DND-41 (cell line): Measurements from ENCODE around the gene PRR5L.

Experiments
- ATAC-seq: fragments of 200-7000 bp; cut with Tn5 transposase; 3 replicates; pipeline ENCODE4 v1.9.1; 2021; ENCODE audit warnings: low read depth; ENCODE audit not compliant: insufficient read depth
- DNase-seq: peaks from one replicate; pipeline ENCODE4 v3.0.0-alpha.2; 2020
- H2AFZ ChIP-seq: 2 replicates; pipeline ENCODE4 v1.6.0; 2012; ENCODE audit warnings: low read depth, low read length
- H3K27ac ChIP-seq: 2 replicates; pipeline ENCODE4 v1.5.1; 2012; ENCODE audit warnings: low read length, inconsistent platforms
- H3K27me3 ChIP-seq: fragments of 200-600 bp; sonication (generic); 2 replicates; pipeline ENCODE4 v1.6.0; 2012; ENCODE audit warnings: low read length, mild to moderate bottlenecking, inconsistent platforms; ENCODE audit not compliant: insufficient read depth, poor library complexity
- H3K36me3 ChIP-seq: 2 replicates; pipeline ENCODE4 v1.5.1; 2012; ENCODE audit warnings: low read length, inconsistent platforms; ENCODE audit not compliant: insufficient read depth
- H3K4me1 ChIP-seq: 2 replicates; pipeline ENCODE4 v1.5.1; 2012; ENCODE audit warnings: mild to moderate bottlenecking, low read length; ENCODE audit not compliant: insufficient read depth
- H3K4me2 ChIP-seq: 2 replicates; pipeline ENCODE4 v1.6.0; 2012; ENCODE audit warnings: mild to moderate bottlenecking, moderate library complexity, low read length, inconsistent platforms; ENCODE audit not compliant: insufficient read depth
- H3K4me3 ChIP-seq, 2 experiments: fragments of 200-600 bp in 1 of 2; shearing (Covaris generic) in 1 of 2; 2 replicates each; pipeline ENCODE4 v1.5.1; 2012 to 2016; ENCODE audit warnings: inconsistent platforms in 2 of 2, low read length in 2 of 2, mild to moderate bottlenecking in 2 of 2, low read depth in 1 of 2, moderate library complexity in 1 of 2
- H3K79me2 ChIP-seq: 2 replicates; pipeline ENCODE4 v1.6.0; 2012; ENCODE audit warnings: low read length, inconsistent platforms; ENCODE audit not compliant: insufficient read depth
- H3K9ac ChIP-seq: 2 replicates; pipeline ENCODE4 v1.6.0; 2012; ENCODE audit warnings: low read depth, mild to moderate bottlenecking, inconsistent platforms, low read length, moderate library complexity
- H3K9me3 ChIP-seq: 2 replicates; pipeline ENCODE4 v1.5.1; 2012; ENCODE audit warnings: low read length, moderate library complexity, mild to moderate bottlenecking, inconsistent platforms; ENCODE audit not compliant: insufficient read depth, severe bottlenecking
- H4K20me1 ChIP-seq: 2 replicates; pipeline ENCODE4 v1.6.0; 2012; ENCODE audit warnings: low read length; ENCODE audit not compliant: insufficient read depth
- CTCF ChIP-seq: IDR thresholded peaks from 2 replicates; pipeline ENCODE4 v1.5.1; 2012; ENCODE audit warnings: borderline replicate concordance, low read length, moderate library complexity, mild to moderate bottlenecking; ENCODE audit not compliant: poor library complexity, severe bottlenecking; ENCODE audit errors: extremely low read depth
- EZH2 ChIP-seq: IDR thresholded peaks from 3 replicates; pipeline ENCODE4 v1.6.1; 2012; ENCODE audit warnings: borderline replicate concordance, low read depth, mild to moderate bottlenecking, moderate library complexity, low read length, inconsistent platforms; ENCODE audit not compliant: severe bottlenecking

Gene PRR5L

GRCh38 chr11:36452236-36452940 lies 156.3 kb downstream of the PRR5L start:
- peak; percentile 86 for ATAC-seq
- Histone ChIP-seq H3K36me3 (no peaks in the 10 kb centered on the region), H3K4me1 (peaks cover 51% of the 10 kb centered on the region)

GRCh38 chr11:36452961-36453360 lies 156.9 kb downstream of the PRR5L start:
- Histone ChIP-seq H3K4me2 (no peak overlapping the region), H3K79me2 (no peaks in the 10 kb centered on the region), H2AFZ (no peak overlapping the region), H3K36me3 (no peaks in the 10 kb centered on the region), H3K4me1 (peaks cover 51% of the 10 kb centered on the region), H4K20me1 (peaks cover 22% of the 10 kb centered on the region), H3K9ac (no peak overlapping the region), H3K4me3 (no peak overlapping the region), H3K27ac (no peak overlapping the region), H3K9me3 (no peaks in the 10 kb centered on the region), H3K27me3 (peaks cover 22% of the 10 kb centered on the region)
- DNase-seq = peak; percentile 58
- peak; percentile 73 for ATAC-seq
- TF ChIP-seq EZH2 (no peak), CTCF (no peak)

More at GRCh38 chr11:36452236-36452940, 156.3 kb downstream of the PRR5L start:
- no peak overlapping the region for H3K27ac ChIP-seq
- no peak overlapping the region for H3K4me3 ChIP-seq
- peak overlapping the region; percentile 30; the same call in 1 of the 2 replicates for H3K4me2 ChIP-seq
- no peaks in the 10 kb centered on the region for H3K9me3 ChIP-seq
- no peaks in the 10 kb centered on the region for H3K79me2 ChIP-seq
- no peak overlapping the region for H3K9ac ChIP-seq
- H3K27me3 ChIP-seq = peaks cover 23% of the 10 kb centered on the region
- H4K20me1 ChIP-seq = peaks cover 22% of the 10 kb centered on the region
- H2AFZ ChIP-seq = no peak overlapping the region
- peak; percentile 84 for DNase-seq
- no peak for TF ChIP-seq EZH2
- TF ChIP-seq CTCF = no peak

GRCh38 chr11:36453678-36454077 lies 157.6 kb downstream of the PRR5L start:
- Histone ChIP-seq H3K4me2 (no peak overlapping the region), H3K4me3 (no peak overlapping the region), H3K36me3 (no peaks in the 10 kb centered on the region), H4K20me1 (peaks cover 22% of the 10 kb centered on the region), H3K9ac (no peak overlapping the region), H2AFZ (no peak overlapping the region), H3K4me1 (peaks cover 51% of the 10 kb centered on the region), H3K79me2 (no peaks in the 10 kb centered on the region), H3K9me3 (no peaks in the 10 kb centered on the region), H3K27me3 (peaks cover 15% of the 10 kb centered on the region), H3K27ac (no peak overlapping the region)
- no peak for DNase-seq
- ATAC-seq = no peak
- TF ChIP-seq CTCF = no peak
